ENCODE data around the gene ADPRS.
A peak's percentile ranks its signal among the peaks of the same experiment; 100 is the strongest.

Gene ADPRS

GRCh38 chr1:36088265-36088576 lies 471 bp upstream of the ADPRS start:
- no peak for DNase-seq

- peak; percentile 65 for DNase-seq
Observed at GRCh38 chr1:36089393-36090121, 865 bp downstream of the ADPRS start.

GRCh38 chr1:36091141-36091540 lies 2.4 kb downstream of the ADPRS start:
- no peak for DNase-seq

GRCh38 chr1:36091698-36092097 lies 3.0 kb downstream of the ADPRS start:
- DNase-seq = no peak

GRCh38 chr1:36092166-36092797 lies 3.6 kb downstream of the ADPRS start:
- no peak for DNase-seq

GRCh38 chr1:36092798-36093185 lies 4.1 kb downstream of the ADPRS start:
- no peak for DNase-seq

GRCh38 chr1:36093226-36093625 lies 4.5 kb downstream of the ADPRS start:
- no peak for DNase-seq

GRCh38 chr1:36093929-36094328 lies 5.2 kb downstream of the ADPRS start:
- no peak for DNase-seq

GRCh38 chr1:36094621-36095061 lies 5.9 kb downstream of the ADPRS start:
- DNase-seq = no peak

GRCh38 chr1:36095760-36096405 lies 7.2 kb downstream of the ADPRS start:
- DNase-seq = no peak

- DNase-seq = peak; percentile 40
Observed at GRCh38 chr1:36096500-36097432, 8.1 kb downstream of the ADPRS start.

GRCh38 chr1:36097693-36098585 lies 9.2 kb downstream of the ADPRS start:
- DNase-seq = no peak

GRCh38 chr1:36098650-36099365 lies 10.1 kb downstream of the ADPRS start:
- DNase-seq = no peak

- DNase-seq = peak; percentile 77
Observed at GRCh38 chr1:36099681-36100341, 11.1 kb downstream of the ADPRS start.

GRCh38 chr1:36100376-36100775 lies 11.7 kb downstream of the ADPRS start:
- no peak for DNase-seq

GRCh38 chr1:36101546-36101945 lies 12.9 kb downstream of the ADPRS start:
- DNase-seq = no peak

- DNase-seq = no peak
Observed at GRCh38 chr1:36106269-36106668, 17.6 kb downstream of the ADPRS start.

GRCh38 chr1:36107394-36107793 lies 18.7 kb downstream of the ADPRS start:
- no peak for DNase-seq

GRCh38 chr1:36108314-36108713 lies 19.6 kb downstream of the ADPRS start:
- peak; percentile 90 for DNase-seq

- peak; percentile 89 for DNase-seq
Observed at GRCh38 chr1:36109041-36109679, 20.5 kb downstream of the ADPRS start.

All from EL (cell line).